Measurements from ENCODE around the gene NOP16.

NOP16 gene

GRCh38 chr5:176361437-176362232 lies 26.8 kb downstream of the NOP16 start, which contains the start of gene KIAA1191:
KIAA1191 (minus strand) TSS chr5:176361764; CDS start chr5:176359508, 2,256 bp downstream.
- peak within 1 kb of the TSS; percentile 98 for H3K27ac Mint-ChIP-seq
- peak; percentile 95 for ATAC-seq
- no peaks in the 10 kb centered on the region for H3K27me3 Mint-ChIP-seq
- no peaks in the 10 kb centered on the region for H3K9me3 Mint-ChIP-seq
- H3K36me3 Mint-ChIP-seq, result peaks cover 14% of the 10 kb centered on the region
- H3K4me1 Mint-ChIP-seq, result peaks cover 44% of the 10 kb centered on the region
- peak within 1 kb of the TSS; percentile 99 for H3K4me3 Mint-ChIP-seq

- Mint-ChIP-seq H3K27me3 (no peaks in the 10 kb centered on the region), H3K27ac (peak overlapping the region; percentile 98), H3K4me1 (peaks cover 44% of the 10 kb centered on the region), H3K36me3 (peaks cover 14% of the 10 kb centered on the region), H3K4me3 (peak overlapping the region; percentile 99), H3K9me3 (no peaks in the 10 kb centered on the region)
- peak; percentile 0 for ATAC-seq
These were observed 27.4 kb downstream of the NOP16 start for GRCh38 chr5:176360894-176361436.

- H3K27me3 Mint-ChIP-seq, result no peaks in the 10 kb centered on the region
- peaks cover 18% of the 10 kb centered on the region for H3K36me3 Mint-ChIP-seq
- peak overlapping the region; percentile 36 for H3K4me3 Mint-ChIP-seq
- H3K9me3 Mint-ChIP-seq, result no peaks in the 10 kb centered on the region
- peaks cover 47% of the 10 kb centered on the region for H3K4me1 Mint-ChIP-seq
- no peak overlapping the region for H3K27ac Mint-ChIP-seq
- ATAC-seq, result no peak
These were observed 28.7 kb downstream of the NOP16 start for GRCh38 chr5:176359658-176360057.

DNA sequence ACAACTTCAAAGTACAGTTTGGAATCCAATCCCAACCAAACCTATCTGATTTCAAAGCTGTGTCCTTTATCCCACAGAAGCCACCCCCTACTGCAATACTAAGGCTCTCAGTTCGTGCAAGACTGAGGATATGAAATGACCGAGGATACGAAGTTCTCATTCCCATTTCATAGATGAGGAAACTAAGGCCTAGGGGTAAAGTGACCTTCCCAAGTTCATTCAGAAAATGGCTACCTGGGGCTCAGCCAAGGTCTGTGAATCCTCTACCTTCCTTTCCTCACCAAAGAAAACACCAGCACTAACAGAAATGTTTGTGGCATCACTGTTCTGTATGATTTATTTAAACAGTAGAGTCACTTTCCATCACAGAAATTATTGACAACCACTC lies 32.2 kb downstream of the NOP16 start:
- H3K27ac Mint-ChIP-seq, result no peak overlapping the region
- no peak for ATAC-seq
- H3K36me3 Mint-ChIP-seq, result peaks cover 38% of the 10 kb centered on the region
- H3K4me1 Mint-ChIP-seq, result peaks cover 54% of the 10 kb centered on the region
- no peak overlapping the region for H3K4me3 Mint-ChIP-seq
- no peaks in the 10 kb centered on the region for H3K9me3 Mint-ChIP-seq
- H3K27me3 Mint-ChIP-seq, result no peaks in the 10 kb centered on the region

- ATAC-seq, result no peak
- H3K36me3 Mint-ChIP-seq, result peaks cover 42% of the 10 kb centered on the region
- peaks cover 48% of the 10 kb centered on the region for H3K4me1 Mint-ChIP-seq
- no peaks in the 10 kb centered on the region for H3K9me3 Mint-ChIP-seq
- no peak overlapping the region for H3K27ac Mint-ChIP-seq
- no peak overlapping the region for H3K4me3 Mint-ChIP-seq
- H3K27me3 Mint-ChIP-seq, result no peaks in the 10 kb centered on the region
These were observed 32.8 kb downstream of the NOP16 start for GRCh38 chr5:176355400-176356178.

DNA sequence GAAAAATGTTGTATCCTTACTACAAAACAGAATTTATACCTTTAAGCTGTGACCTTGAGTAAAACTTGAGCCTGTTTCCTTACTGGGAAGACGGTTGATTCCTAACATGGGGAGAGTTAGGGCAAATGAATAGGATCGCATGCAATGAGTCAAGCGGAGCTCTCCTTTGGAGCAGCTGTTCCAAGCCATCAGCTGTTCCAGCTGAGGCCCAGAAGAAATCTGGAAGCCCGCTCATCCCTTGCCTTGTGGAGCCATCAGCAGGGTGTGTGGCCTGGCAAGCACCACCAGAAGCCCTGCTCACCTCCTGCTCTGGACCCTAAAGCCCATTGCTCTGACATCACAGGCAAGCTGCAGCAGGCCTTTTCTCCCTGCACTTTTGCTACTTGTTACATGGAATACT lies 34.9 kb downstream of the NOP16 start:
- Mint-ChIP-seq H3K27ac (no peak overlapping the region), H3K9me3 (no peaks in the 10 kb centered on the region), H3K4me3 (no peak overlapping the region), H3K27me3 (no peaks in the 10 kb centered on the region), H3K36me3 (peaks cover 59% of the 10 kb centered on the region), H3K4me1 (peaks cover 37% of the 10 kb centered on the region)
- no peak for ATAC-seq

DNA sequence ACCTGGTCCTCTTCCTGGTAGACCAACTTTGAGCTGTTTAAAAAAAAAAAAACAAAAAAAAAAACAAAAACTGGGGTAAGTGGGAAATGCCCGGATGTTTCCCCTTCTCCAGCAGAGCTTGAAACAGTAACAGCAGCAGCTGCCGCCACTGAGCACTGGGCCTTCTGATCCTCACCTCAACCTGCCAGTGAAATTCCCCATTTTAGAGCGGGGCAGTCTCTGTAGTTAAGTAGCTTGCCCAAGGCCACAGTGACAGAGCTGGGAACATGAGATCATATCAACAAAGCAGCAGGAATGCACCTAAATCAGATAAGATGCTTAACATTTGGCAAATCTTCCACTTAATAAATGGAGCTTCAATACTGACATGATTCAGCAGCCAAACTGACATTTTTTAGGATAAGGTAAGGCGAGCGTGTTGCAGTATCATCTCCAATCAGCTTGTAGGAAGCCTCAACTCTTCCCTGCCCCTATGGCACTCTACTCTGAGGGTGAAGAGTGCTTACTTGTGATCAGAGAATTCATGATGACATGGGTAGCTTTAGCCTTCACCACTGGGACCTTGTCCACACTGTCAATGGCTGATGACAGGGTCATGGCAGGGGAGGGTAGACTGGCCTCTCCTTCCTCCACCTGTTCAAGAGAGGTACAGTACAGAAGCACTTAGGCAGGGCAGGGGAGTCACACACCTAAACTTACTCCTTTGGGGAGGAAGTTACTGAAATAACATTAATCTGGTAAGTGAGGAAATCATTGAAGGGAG lies 36.1 kb downstream of the NOP16 start:
- peak; percentile 31 for ATAC-seq
- H3K36me3 Mint-ChIP-seq, result peaks cover 61% of the 10 kb centered on the region
- H3K27ac Mint-ChIP-seq, result peak overlapping the region; percentile 52
- peaks cover 26% of the 10 kb centered on the region for H3K4me1 Mint-ChIP-seq
- no peaks in the 10 kb centered on the region for H3K27me3 Mint-ChIP-seq
- no peak overlapping the region for H3K4me3 Mint-ChIP-seq
- H3K9me3 Mint-ChIP-seq, result no peaks in the 10 kb centered on the region

DNA sequence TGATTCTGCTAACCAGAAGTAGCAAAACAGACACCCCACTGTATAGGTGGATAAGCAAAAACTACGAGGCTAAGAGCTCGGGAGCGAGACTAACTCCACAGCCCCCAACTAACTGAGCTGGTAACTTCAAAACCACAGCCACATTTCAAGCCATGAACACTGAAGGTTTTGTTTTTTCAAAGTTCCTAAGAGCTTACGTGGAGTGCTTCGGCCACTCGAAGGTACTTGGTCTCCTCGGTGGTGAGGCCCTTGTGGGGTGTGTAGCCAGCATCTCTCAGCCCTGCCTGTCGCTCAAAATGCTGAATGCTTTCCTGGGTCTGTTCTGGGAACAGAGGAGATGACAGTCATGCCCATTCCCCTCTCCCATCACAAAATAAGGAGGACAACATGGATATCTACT lies 38.0 kb downstream of the NOP16 start:
- Mint-ChIP-seq H3K9me3 (no peaks in the 10 kb centered on the region), H3K4me3 (no peak overlapping the region), H3K27ac (no peak overlapping the region), H3K36me3 (peaks cover 60% of the 10 kb centered on the region), H3K27me3 (no peaks in the 10 kb centered on the region), H3K4me1 (peaks cover 24% of the 10 kb centered on the region)
- ATAC-seq, result no peak

GRCh38 chr5:176342766-176343458 lies 45.5 kb downstream of the NOP16 start:
- no peak for ATAC-seq
- Mint-ChIP-seq H3K9me3 (no peaks in the 10 kb centered on the region), H3K27ac (peak overlapping the region; percentile 4), H3K4me1 (no peaks in the 10 kb centered on the region), H3K27me3 (no peaks in the 10 kb centered on the region), H3K4me3 (no peak overlapping the region), H3K36me3 (peaks cover 32% of the 10 kb centered on the region)

DNA sequence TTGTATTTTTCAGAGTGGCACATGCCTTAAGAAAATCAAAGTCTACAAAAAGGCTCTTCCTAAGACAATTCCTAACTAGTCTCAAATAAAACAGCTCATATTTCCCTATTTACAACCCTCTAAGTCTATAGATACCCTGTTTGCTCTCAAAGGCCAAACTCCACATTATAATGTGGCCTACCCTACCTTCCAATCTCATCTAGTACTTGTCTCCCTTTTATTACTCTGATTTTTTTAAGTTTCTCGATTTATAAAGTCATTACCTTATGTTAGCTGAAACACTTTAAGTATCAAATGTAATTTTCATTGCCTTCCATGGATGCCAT lies 46.3 kb downstream of the NOP16 start:
- Mint-ChIP-seq H3K27me3 (no peaks in the 10 kb centered on the region), H3K4me3 (no peak overlapping the region), H3K36me3 (peaks cover 28% of the 10 kb centered on the region), H3K27ac (peak overlapping the region; percentile 4), H3K4me1 (no peaks in the 10 kb centered on the region), H3K9me3 (no peaks in the 10 kb centered on the region)
- ATAC-seq, result no peak

GRCh38 chr5:176341325-176342157 lies 46.9 kb downstream of the NOP16 start:
- no peaks in the 10 kb centered on the region for H3K27me3 Mint-ChIP-seq
- H3K27ac Mint-ChIP-seq, result no peak overlapping the region
- ATAC-seq, result no peak
- H3K4me3 Mint-ChIP-seq, result no peak overlapping the region
- H3K9me3 Mint-ChIP-seq, result no peaks in the 10 kb centered on the region
- peaks cover 34% of the 10 kb centered on the region for H3K36me3 Mint-ChIP-seq
- H3K4me1 Mint-ChIP-seq, result no peaks in the 10 kb centered on the region

GRCh38 chr5:176339304-176339703 lies 49.1 kb downstream of the NOP16 start:
- Mint-ChIP-seq H3K9me3 (no peaks in the 10 kb centered on the region), H3K4me3 (no peak overlapping the region), H3K27ac (no peak overlapping the region), H3K36me3 (peaks cover 42% of the 10 kb centered on the region), H3K27me3 (no peaks in the 10 kb centered on the region), H3K4me1 (no peaks in the 10 kb centered on the region)
- ATAC-seq, result no peak

- ATAC-seq, result no peak
- H3K27ac Mint-ChIP-seq, result no peak overlapping the region
- peaks cover 51% of the 10 kb centered on the region for H3K36me3 Mint-ChIP-seq
- no peak overlapping the region for H3K4me3 Mint-ChIP-seq
- H3K4me1 Mint-ChIP-seq, result no peaks in the 10 kb centered on the region
- peaks cover 6% of the 10 kb centered on the region for H3K9me3 Mint-ChIP-seq
- no peaks in the 10 kb centered on the region for H3K27me3 Mint-ChIP-seq
These were observed 50.5 kb downstream of the NOP16 start for GRCh38 chr5:176337913-176338312.

Measured in stimulated activated memory B cell treated with anti-CD40 and anti-IgM and Interleukin-4, amounts not matched to agents 10 μg/mL and 1 μg/mL and 100 μg/mL, for 72 hours (primary cell).